H1 (cell line): ENCODE results near the gene CIB2. TPM values are rescaled to one million over a fixed set of nuclear protein-coding genes. Genes with fewer than 3 reads are reported as not detected.

Experiments used
- CTCF ChIA-PET: fragments of 300-600 bp; sonication (Branson Sonifier 250); formaldehyde crosslinking; loops from one replicate; lab custom pipeline; 2021; ENCODE audit not compliant: partially characterized antibody; lab: Charles Lee
- POLR2A ChIA-PET: fragments of 300-600 bp; sonication (Branson Sonifier 250); formaldehyde crosslinking; loops from one replicate; lab custom pipeline; 2021; ENCODE audit warnings: inconsistent platforms; ENCODE audit not compliant: partially characterized antibody; lab: Charles Lee
- DNase-seq, 2 experiments: peaks; one replicate each; pipeline versions ENCODE4 v3.0.0 to v3.0.0-alpha.2; 2010 to 2022; ENCODE audit warnings: low spot score in 2 of 2, low read depth in 1 of 2, mixed read lengths in 1 of 2
- FAIRE-seq: peaks from 2 replicates; lab custom pipeline; 2011; peaks lifted over from hg19 to GRCh38; lab: Jason Lieb, UNC
- H2AFZ ChIP-seq: 2 replicates; pipeline ENCODE4 v1.8.1; 2012; ENCODE audit warnings: low read length, inconsistent platforms
- H2AK5ac ChIP-seq: 2 replicates; pipeline ENCODE4 v1.6.1; 2013; ENCODE audit warnings: low read depth, low read length
- H2BK120ac ChIP-seq: replicated peaks from 2 replicates; pipeline ENCODE3; 2013; ENCODE audit warnings: low read depth, low read length, inconsistent platforms
- H2BK12ac ChIP-seq: 2 replicates; pipeline ENCODE4 v1.6.1; 2013; ENCODE audit warnings: low read depth, low read length
- H2BK15ac ChIP-seq: 2 replicates; pipeline ENCODE4 v1.6.1; 2013; ENCODE audit warnings: low read length
- H2BK20ac ChIP-seq: 2 replicates; pipeline ENCODE4 v1.6.1; 2013; ENCODE audit warnings: low read length
- H2BK5ac ChIP-seq: 2 replicates; pipeline ENCODE4 v1.6.1; 2013; ENCODE audit warnings: low read depth, low read length
- H3K14ac ChIP-seq: 2 replicates; pipeline ENCODE4 v1.6.1; 2013; ENCODE audit warnings: inconsistent platforms; ENCODE audit not compliant: insufficient read length
- H3K18ac ChIP-seq: 2 replicates; pipeline ENCODE4 v1.6.1; 2013; ENCODE audit warnings: low read length; ENCODE audit errors: extremely low read depth
- H3K23ac ChIP-seq: 2 replicates; pipeline ENCODE4 v1.6.1; 2013; ENCODE audit warnings: inconsistent platforms; ENCODE audit not compliant: insufficient read length
- H3K23me2 ChIP-seq: 2 replicates; pipeline ENCODE4 v1.6.1; 2013; ENCODE audit warnings: low read depth, low read length
- H3K27ac ChIP-seq: 2 replicates; pipeline ENCODE4 v1.6.1; 2011; ENCODE audit warnings: low read depth, low read length, inconsistent platforms
- H3K27me3 ChIP-seq, 4 experiments: replicated peaks in 1 of 4; 1 replicate in 1 of 4; 2 replicates in 3 of 4; pipeline versions ENCODE4 v1.6.1 to v1.8.1; 2011 to 2013; ENCODE audit warnings: low read length in 3 of 4, mild to moderate bottlenecking in 3 of 4, inconsistent platforms in 2 of 4, mixed read lengths in 2 of 4, moderate library complexity in 1 of 4; ENCODE audit not compliant: control insufficient read depth in 3 of 4, insufficient read depth in 3 of 4; ENCODE audit errors: extremely low read depth in 1 of 4
- H3K36me3 ChIP-seq, 4 experiments: 2 replicates each; pipeline versions ENCODE4 v1.6.1 to v1.8.1; 2011 to 2013; ENCODE audit warnings: mild to moderate bottlenecking in 4 of 4, low read length in 3 of 4, moderate library complexity in 2 of 4, control low read depth in 1 of 4, inconsistent platforms in 1 of 4; ENCODE audit not compliant: insufficient read depth in 4 of 4, control insufficient read depth in 2 of 4
- H3K4ac ChIP-seq: replicated peaks from 2 replicates; pipeline ENCODE3; 2013; ENCODE audit warnings: low read length, low read depth, mixed read lengths, inconsistent platforms; ENCODE audit not compliant: insufficient read length
- H3K4me1 ChIP-seq, 4 experiments: replicated peaks in 1 of 4; 1 replicate in 1 of 4; 2 replicates in 3 of 4; pipeline versions ENCODE4 v1.6.1 to v1.8.1; 2011 to 2013; ENCODE audit warnings: low read length in 3 of 4, inconsistent platforms in 2 of 4, mixed read lengths in 1 of 4; ENCODE audit not compliant: insufficient read depth in 4 of 4, control insufficient read depth in 3 of 4
- H3K4me2 ChIP-seq, 2 experiments: 2 replicates each; pipeline versions ENCODE4 v1.6.1 to v1.8.1; 2011 to 2013; ENCODE audit warnings: low read depth in 2 of 2, low read length in 2 of 2, control low read depth in 1 of 2, inconsistent platforms in 1 of 2, mild to moderate bottlenecking in 1 of 2; ENCODE audit not compliant: insufficient read depth in 1 of 2
- H3K4me3 ChIP-seq, 4 experiments: fragments of 200-600, 300-600 bp in 1 of 4; sonication (generic), shearing (Covaris generic), sonication (Bioruptor Twin) in 1 of 4; 2 replicates each; pipeline versions ENCODE4 v1.5.1 to v1.8.1; 2011 to 2016; ENCODE audit warnings: low read length in 4 of 4, low read depth in 3 of 4, control low read depth in 2 of 4, inconsistent platforms in 2 of 4, mild to moderate bottlenecking in 2 of 4, mixed read lengths in 1 of 4, moderate library complexity in 1 of 4; ENCODE audit not compliant: insufficient read depth in 2 of 4; ENCODE audit errors: extremely low read depth in 1 of 4
- H3K56ac ChIP-seq: replicated peaks from 2 replicates; pipeline ENCODE3; 2013; ENCODE audit warnings: low read depth, mild to moderate bottlenecking, mixed read lengths, low read length, inconsistent platforms; ENCODE audit not compliant: insufficient read length
- H3K79me1 ChIP-seq: 2 replicates; pipeline ENCODE4 v1.6.1; 2013; ENCODE audit warnings: low read depth, low read length, control low read depth
- H3K79me2 ChIP-seq, 2 experiments: 2 replicates each; pipeline versions ENCODE4 v1.6.1 to v1.8.1; 2012 to 2013; ENCODE audit warnings: low read length in 2 of 2, mild to moderate bottlenecking in 2 of 2, inconsistent platforms in 1 of 2; ENCODE audit not compliant: insufficient read depth in 2 of 2, control insufficient read depth in 1 of 2
- H3K9ac ChIP-seq, 4 experiments: replicated peaks in 1 of 4; 1 replicate in 1 of 4; 2 replicates in 3 of 4; pipeline versions ENCODE4 v1.6.1 to v1.8.1; 2011 to 2013; ENCODE audit warnings: low read depth in 3 of 4, low read length in 3 of 4, control low read depth in 2 of 4, mild to moderate bottlenecking in 2 of 4, moderate library complexity in 2 of 4, inconsistent platforms in 1 of 4; ENCODE audit errors: extremely low read depth in 1 of 4
- H3K9me3 ChIP-seq, 2 experiments: 2 replicates each; pipeline versions ENCODE4 v1.6.1 to v1.8.1; 2012 to 2013; ENCODE audit warnings: mild to moderate bottlenecking in 2 of 2, moderate library complexity in 2 of 2, control low read depth in 1 of 2, inconsistent platforms in 1 of 2, low read depth in 1 of 2, low read length in 1 of 2, mixed read lengths in 1 of 2; ENCODE audit not compliant: insufficient read depth in 2 of 2
- H4K20me1 ChIP-seq, 2 experiments: replicated peaks in 1 of 2; 2 replicates each; pipeline versions ENCODE3 to v1.8.1; 2011 to 2013; ENCODE audit warnings: inconsistent platforms in 2 of 2, low read length in 2 of 2, mild to moderate bottlenecking in 1 of 2; ENCODE audit not compliant: insufficient read depth in 2 of 2, control insufficient read depth in 1 of 2
- H4K5ac ChIP-seq: 2 replicates; pipeline ENCODE4 v1.6.1; 2013; ENCODE audit warnings: low read length, low read depth, mixed read lengths, inconsistent platforms; ENCODE audit not compliant: insufficient read length
- H4K8ac ChIP-seq: 2 replicates; pipeline ENCODE4 v1.8.0; 2013; ENCODE audit warnings: mild to moderate bottlenecking, moderate library complexity, low read length, inconsistent platforms; ENCODE audit not compliant: insufficient read depth; ENCODE audit errors: extremely low read depth
- H4K91ac ChIP-seq: replicated peaks from 2 replicates; pipeline ENCODE3; 2013; ENCODE audit warnings: low read length, mixed read lengths, inconsistent platforms; ENCODE audit not compliant: insufficient read length
- BCL11A ChIP-seq, 2 experiments: IDR thresholded peaks; one replicate each; pipeline ENCODE4 v1.6.1; 2011; ENCODE audit warnings: low read depth in 2 of 2, low read length in 2 of 2, mild to moderate bottlenecking in 2 of 2
- CHD1 ChIP-seq: IDR thresholded peaks from 2 replicates; pipeline ENCODE4 v1.6.1; 2012; ENCODE audit warnings: low read depth, low read length, improper control_type of control experiment
- EZH2 ChIP-seq: fragments of 200-600 bp; sonication (generic); IDR thresholded peaks from 2 replicates; pipeline ENCODE4 v1.7.1; 2012; ENCODE audit warnings: low read depth, mild to moderate bottlenecking, moderate library complexity, low read length, inconsistent platforms; ENCODE audit not compliant: severe bottlenecking
- SAP30 ChIP-seq: fragments of 300-600 bp; sonication (generic); IDR thresholded peaks from 2 replicates; pipeline ENCODE4 v1.7.1; 2012; ENCODE audit warnings: low read length, moderate library complexity, mild to moderate bottlenecking, inconsistent platforms; ENCODE audit not compliant: insufficient read depth, insufficient replicate concordance
- TCF12 ChIP-seq: IDR thresholded peaks from 2 replicates; pipeline ENCODE4 v1.6.1; 2011; ENCODE audit warnings: low read depth, mild to moderate bottlenecking, low read length
- WGBS, 2 experiments: shearing (Covaris generic) in 1 of 2; methylation state at CpG; one replicate each; pipeline versions ENCODE4 v1.1.6 to v1.1.7; 2013 to 2015; ENCODE audit warnings: low lambda C conversion rate in 2 of 2, mixed read lengths in 2 of 2, inconsistent platforms in 1 of 2, low coverage in 1 of 2, missing lambda C conversion rate in 1 of 2; ENCODE audit not compliant: insufficient replicate concordance in 2 of 2, insufficient coverage in 1 of 2, insufficient read length in 1 of 2; ENCODE audit errors: extremely low coverage in 1 of 2, missing lambda C conversion rate in 1 of 2; 5-methylcytosine and 5-hydroxymethylcytosine counted together
- polyA plus RNA-seq, 7 experiments: library from polyadenylated mRNA; depleted of rRNA in 3 of 7; stranded (reverse) in 5 of 7; unstranded in 2 of 7; fragments of >200 nt in 5 of 7; fragments of 200-250 nt in 2 of 7; gene quantifications; 1 replicate in 5 of 7; 2 replicates in 1 of 7; 4 replicates in 1 of 7; pipeline versions ENCODE4 v1.2.1 to v1.2.3, GENCODE V29; 2011 to 2013; ENCODE audit warnings: missing spikeins in 2 of 7, mixed read lengths in 2 of 7
- total RNA-seq: library from RNA; stranded (reverse); fragmentation: NEBNext Ultra II Directional; extraction: Animal tissue kit (Norgen Biotek cat#: 25700); gene quantifications from 2 replicates; pipeline ENCODE4 v1.2.1, GENCODE V29; 2021
- TF ChIP-seq, protein P1 (sequence below): IDR thresholded peaks from 2 replicates; pipeline ENCODE4 v1.6.1; 2011; ENCODE audit warnings: low read length, improper control_type of control experiment

Gene CIB2
- total and polyA plus RNA-seq, 2 of the 8 experiments (the other 6 are each of a cell fraction or from before 2014, with no cell fraction given), result 41.5 to 45.8 TPM

DNA sequence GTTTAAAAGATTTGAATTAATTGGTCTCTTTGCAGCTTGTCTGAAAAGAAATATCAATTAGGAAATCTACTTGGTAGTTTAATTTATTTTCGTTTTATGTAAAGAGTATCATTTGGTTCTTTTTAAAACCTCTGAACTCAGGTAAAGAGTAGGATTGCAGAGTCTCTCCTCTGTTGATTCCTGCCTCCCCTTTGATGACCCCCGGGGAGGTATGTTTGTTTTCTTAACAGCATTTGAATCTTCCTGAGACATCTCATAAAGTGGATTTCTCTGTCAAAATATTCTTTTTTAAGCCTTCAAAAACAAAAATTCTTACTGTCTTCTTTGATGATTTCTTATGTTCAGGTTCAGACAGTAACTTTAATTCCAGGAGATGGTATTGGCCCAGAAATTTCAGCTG lies 26.0 kb upstream of the CIB2 start:
- Histone ChIP-seq H3K23me2 (no peaks in the 10 kb centered on the region), H3K4me1 (peaks cover 0 to 4% (median 0%) of the 10 kb centered on the region in 4 experiments; a peak in 2 of 7 replicates), H3K4ac (no peak overlapping the region), H2BK120ac (no peak overlapping the region), H2AFZ (no peak overlapping the region), H2BK15ac (no peak overlapping the region), H3K79me1 (no peaks in the 10 kb centered on the region), H2BK5ac (no peak overlapping the region), H3K14ac (no peak overlapping the region), H3K79me2 (no peaks in the 10 kb centered on the region), H3K56ac (no peak overlapping the region), H4K91ac (no peak overlapping the region), H3K36me3 (peaks cover 0 to 11% (median 5%) of the 10 kb centered on the region in 4 experiments; a peak in 5 of 8 replicates), H4K8ac (no peak overlapping the region), H2BK20ac (no peak overlapping the region), H4K5ac (no peak overlapping the region), H3K27ac (no peak overlapping the region), H3K27me3 (no peaks in the 10 kb centered on the region), H3K18ac (no peak overlapping the region), H3K9me3 (no peaks in the 10 kb centered on the region), H3K23ac (no peak overlapping the region), H3K4me3 (peak overlapping the region in 1 of 4 experiments; percentile 7; a peak in 1 of 8 replicates), H3K4me2 (peak overlapping the region in 1 of 2 experiments; percentile 19; a peak in 1 of 4 replicates), H2AK5ac (no peak overlapping the region), H3K9ac (no peak overlapping the region), H4K20me1 (peaks cover 0 to 1% of the 10 kb centered on the region in 2 experiments), H2BK12ac (no peak overlapping the region)
- FAIRE-seq (no peak), DNase-seq (no peak)
- CTCF ChIA-PET, result interaction anchor here (0.6 to 1.7 kb wide), 5 partner anchors 8 to 85 kb away, joined by 3 to 8 read pairs (median 3); no protein-coding TSS in a partner anchor
- POLR2A ChIA-PET, result no interaction called here
- 10% methylated on average over 2 of the region's 2 CpGs; no CpG with 5 or more reads in 1 of the 2 experiments for WGBS, 2 experiments
- TF ChIP-seq TCF12 (no peak), BCL11A (IDR thresholded peaks at IDR 0.05; ENCODE audit: low read depth in 2 of 2, low read length in 2 of 2) (no peak), CHD1 (no peak), EZH2 (no peak), SAP30 (no peak)
- TF ChIP-seq, protein P1, sequence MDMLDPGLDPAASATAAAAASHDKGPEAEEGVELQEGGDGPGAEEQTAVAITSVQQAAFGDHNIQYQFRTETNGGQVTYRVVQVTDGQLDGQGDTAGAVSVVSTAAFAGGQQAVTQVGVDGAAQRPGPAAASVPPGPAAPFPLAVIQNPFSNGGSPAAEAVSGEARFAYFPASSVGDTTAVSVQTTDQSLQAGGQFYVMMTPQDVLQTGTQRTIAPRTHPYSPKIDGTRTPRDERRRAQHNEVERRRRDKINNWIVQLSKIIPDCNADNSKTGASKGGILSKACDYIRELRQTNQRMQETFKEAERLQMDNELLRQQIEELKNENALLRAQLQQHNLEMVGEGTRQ, result no peak
